Skin epidermis (tissue), 12 donors: Measurements from ENCODE around the gene CUL5.
A peak's percentile ranks its signal among the peaks of the same experiment; 100 is the strongest.

Source experiments
- H3K27ac ChIP-seq, 21 experiments: fragments of 200-600 bp; sonication (generic) in 11 of 21; one replicate each; pipeline ENCODE4 v1.5.0; 2020; ENCODE audit warnings: mild to moderate bottlenecking in 3 of 21, inconsistent platforms in 2 of 21, moderate library complexity in 2 of 21
- H3K4me3 ChIP-seq, 7 experiments: fragments of 200-600 bp; sonication (generic) in 2 of 7; one replicate each; pipeline ENCODE4 v1.5.0; 2020; ENCODE audit warnings: inconsistent platforms in 2 of 7, mild to moderate bottlenecking in 2 of 7, moderate library complexity in 1 of 7

Gene CUL5

GRCh38 chr11:108008656-108009496 lies at the start of gene CUL5:
Gene CUL5 (plus strand): TSS chr11:108008898. CDS start chr11:108009349, 451 bp downstream.
- Histone ChIP-seq H3K4me3 (peak within 1 kb of the TSS; percentile 79 to 97 (median 90)), H3K27ac (peak within 1 kb of the TSS; percentile 92 to 100 (median 99))

GRCh38 chr11:107961480-107961879 lies 47.2 kb upstream of the CUL5 start:
- no peak overlapping the region for H3K27ac ChIP-seq
- no peak overlapping the region for H3K4me3 ChIP-seq

GRCh38 chr11:107962181-107962580 lies 46.5 kb upstream of the CUL5 start:
- H3K4me3 ChIP-seq = no peak overlapping the region
- no peak overlapping the region for H3K27ac ChIP-seq

- no peak overlapping the region for H3K4me3 ChIP-seq
- H3K27ac ChIP-seq = no peak overlapping the region
Measured at GRCh38 chr11:107963091-107963490, 45.6 kb upstream of the CUL5 start.

- H3K27ac ChIP-seq = no peak overlapping the region
- H3K4me3 ChIP-seq = no peak overlapping the region
Measured at GRCh38 chr11:107969219-107969618, 39.5 kb upstream of the CUL5 start.

GRCh38 chr11:107970049-107970448 lies 38.6 kb upstream of the CUL5 start:
- Histone ChIP-seq H3K4me3 (no peak overlapping the region), H3K27ac (no peak overlapping the region)

GRCh38 chr11:107973641-107974040 lies 35.1 kb upstream of the CUL5 start:
- Histone ChIP-seq H3K27ac (no peak overlapping the region), H3K4me3 (no peak overlapping the region)

GRCh38 chr11:107988397-107989158 lies 20.1 kb upstream of the CUL5 start:
- no peak overlapping the region for H3K27ac ChIP-seq
- no peak overlapping the region for H3K4me3 ChIP-seq

GRCh38 chr11:107991868-107992414 lies 16.8 kb upstream of the CUL5 start:
- Histone ChIP-seq H3K4me3 (no peak overlapping the region), H3K27ac (no peak overlapping the region)

GRCh38 chr11:107996006-107996776 lies 12.5 kb upstream of the CUL5 start:
- Histone ChIP-seq H3K4me3 (no peak overlapping the region), H3K27ac (no peak overlapping the region)

- Histone ChIP-seq H3K4me3 (no peak overlapping the region), H3K27ac (no peak overlapping the region)
Measured at GRCh38 chr11:107998761-107999160, 9.9 kb upstream of the CUL5 start.

- Histone ChIP-seq H3K4me3 (no peak overlapping the region), H3K27ac (no peak overlapping the region)
Measured at GRCh38 chr11:107999759-108000455, 8.8 kb upstream of the CUL5 start.

- no peak overlapping the region for H3K4me3 ChIP-seq
- H3K27ac ChIP-seq = no peak overlapping the region
Measured at GRCh38 chr11:108002476-108002875, 6.2 kb upstream of the CUL5 start.

- no peak overlapping the region for H3K27ac ChIP-seq
Measured at GRCh38 chr11:108003623-108004022, 5.1 kb upstream of the CUL5 start.

GRCh38 chr11:108007819-108008218 lies 879 bp upstream of the CUL5 start:
- no peak overlapping the region for H3K27ac ChIP-seq
- H3K4me3 ChIP-seq = no peak overlapping the region

More at GRCh38 chr11:108003623-108004022, 5.1 kb upstream of the CUL5 start:
- H3K4me3 ChIP-seq = no peak overlapping the region

GRCh38 chr11:108009497-108010370 lies 1.0 kb downstream of the CUL5 start:
- Histone ChIP-seq H3K4me3 (peak overlapping the region; percentile 79 to 97 (median 90)), H3K27ac (peak overlapping the region; percentile 92 to 100 (median 99))

- Histone ChIP-seq H3K27ac (no peak overlapping the region), H3K4me3 (no peak overlapping the region)
Measured at GRCh38 chr11:108012139-108012725, 3.5 kb downstream of the CUL5 start.

- H3K4me3 ChIP-seq = no peak overlapping the region
Measured at GRCh38 chr11:108016647-108017046, 7.9 kb downstream of the CUL5 start.

More at GRCh38 chr11:108016647-108017046, 7.9 kb downstream of the CUL5 start:
- H3K27ac ChIP-seq = no peak overlapping the region
